ENCODE results near the gene GART.

DNA sequence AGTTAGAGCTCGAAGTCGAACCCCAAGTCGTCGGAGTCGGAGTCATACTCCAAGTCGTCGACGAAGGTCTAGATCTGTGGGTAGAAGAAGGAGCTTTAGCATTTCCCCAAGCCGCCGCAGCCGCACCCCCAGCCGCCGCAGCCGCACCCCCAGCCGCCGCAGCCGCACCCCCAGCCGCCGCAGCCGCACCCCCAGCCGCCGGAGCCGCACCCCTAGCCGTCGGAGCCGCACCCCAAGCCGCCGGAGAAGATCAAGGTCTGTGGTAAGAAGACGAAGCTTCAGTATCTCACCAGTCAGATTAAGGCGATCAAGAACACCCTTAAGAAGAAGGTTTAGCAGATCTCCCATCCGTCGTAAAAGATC lies 13.0 kb upstream of the GART start:
- TF ChIP-seq, protein P1, sequence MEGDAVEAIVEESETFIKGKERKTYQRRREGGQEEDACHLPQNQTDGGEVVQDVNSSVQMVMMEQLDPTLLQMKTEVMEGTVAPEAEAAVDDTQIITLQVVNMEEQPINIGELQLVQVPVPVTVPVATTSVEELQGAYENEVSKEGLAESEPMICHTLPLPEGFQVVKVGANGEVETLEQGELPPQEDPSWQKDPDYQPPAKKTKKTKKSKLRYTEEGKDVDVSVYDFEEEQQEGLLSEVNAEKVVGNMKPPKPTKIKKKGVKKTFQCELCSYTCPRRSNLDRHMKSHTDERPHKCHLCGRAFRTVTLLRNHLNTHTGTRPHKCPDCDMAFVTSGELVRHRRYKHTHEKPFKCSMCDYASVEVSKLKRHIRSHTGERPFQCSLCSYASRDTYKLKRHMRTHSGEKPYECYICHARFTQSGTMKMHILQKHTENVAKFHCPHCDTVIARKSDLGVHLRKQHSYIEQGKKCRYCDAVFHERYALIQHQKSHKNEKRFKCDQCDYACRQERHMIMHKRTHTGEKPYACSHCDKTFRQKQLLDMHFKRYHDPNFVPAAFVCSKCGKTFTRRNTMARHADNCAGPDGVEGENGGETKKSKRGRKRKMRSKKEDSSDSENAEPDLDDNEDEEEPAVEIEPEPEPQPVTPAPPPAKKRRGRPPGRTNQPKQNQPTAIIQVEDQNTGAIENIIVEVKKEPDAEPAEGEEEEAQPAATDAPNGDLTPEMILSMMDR (optimal IDR thresholded peaks at IDR 0.05 in 1 of 3, IDR thresholded peaks at IDR 0.05 in 1 of 3, conservative IDR thresholded peaks at IDR 0.05 in 1 of 3; ENCODE audit: extremely low read depth in 1 of 3, insufficient read depth in 2 of 3, low read length in 3 of 3) = no peak
- no peak for TF ChIP-seq EZH2 (IDR thresholded peaks at IDR 0.05; ENCODE audit: low read length)
